ENCODE data around the gene RYK. TPM values are rescaled to one million over a fixed set of nuclear protein-coding genes. Genes with fewer than 3 reads are reported as not detected.

The RYK gene
- total RNA-seq, 2 donors from 2014 or later: 50.9 to 74.1 TPM

DNA sequence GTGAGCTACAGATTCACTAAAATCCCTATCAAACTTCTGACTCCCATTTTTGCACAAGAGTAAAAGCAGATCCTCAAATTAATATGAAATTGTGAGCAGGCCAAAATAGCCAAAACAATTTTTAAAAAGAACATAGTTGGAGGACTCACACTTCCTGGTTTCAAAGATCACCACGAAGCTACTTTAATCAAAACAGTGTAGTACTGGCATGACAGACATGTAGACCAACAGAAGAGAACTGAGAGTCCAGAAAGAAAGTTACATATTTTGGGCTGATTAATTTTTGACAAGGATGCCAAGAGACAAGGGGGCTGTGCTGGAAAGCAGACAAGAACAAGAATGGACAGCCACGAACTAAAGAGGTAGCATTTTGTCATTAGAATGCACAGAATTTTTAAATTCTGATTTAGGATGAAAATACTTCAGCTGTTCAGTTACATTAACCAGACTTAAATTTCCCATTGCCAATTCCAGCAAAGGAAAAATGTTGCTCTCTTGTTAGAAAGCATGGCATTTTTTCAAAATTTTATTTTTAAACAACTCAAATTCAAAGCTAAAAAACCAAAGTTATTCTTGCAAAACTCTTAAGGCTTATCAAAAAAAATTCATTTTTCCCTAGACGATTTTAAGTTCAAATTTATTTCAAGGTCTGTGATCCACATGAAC is 14.0 kb downstream of the RYK start:
- ATAC-seq (ENCODE audit: insufficient number of reproducible peaks, low FRiP score, low read depth) (no peak), DNase-seq (ENCODE audit: low spot score) (no peak)
- H3K9me3 ChIP-seq: no peaks in the 10 kb centered on the region
- H3K27me3 ChIP-seq (replicated peaks; ENCODE audit: insufficient read depth): no peaks in the 10 kb centered on the region
- TF ChIP-seq, protein P1, sequence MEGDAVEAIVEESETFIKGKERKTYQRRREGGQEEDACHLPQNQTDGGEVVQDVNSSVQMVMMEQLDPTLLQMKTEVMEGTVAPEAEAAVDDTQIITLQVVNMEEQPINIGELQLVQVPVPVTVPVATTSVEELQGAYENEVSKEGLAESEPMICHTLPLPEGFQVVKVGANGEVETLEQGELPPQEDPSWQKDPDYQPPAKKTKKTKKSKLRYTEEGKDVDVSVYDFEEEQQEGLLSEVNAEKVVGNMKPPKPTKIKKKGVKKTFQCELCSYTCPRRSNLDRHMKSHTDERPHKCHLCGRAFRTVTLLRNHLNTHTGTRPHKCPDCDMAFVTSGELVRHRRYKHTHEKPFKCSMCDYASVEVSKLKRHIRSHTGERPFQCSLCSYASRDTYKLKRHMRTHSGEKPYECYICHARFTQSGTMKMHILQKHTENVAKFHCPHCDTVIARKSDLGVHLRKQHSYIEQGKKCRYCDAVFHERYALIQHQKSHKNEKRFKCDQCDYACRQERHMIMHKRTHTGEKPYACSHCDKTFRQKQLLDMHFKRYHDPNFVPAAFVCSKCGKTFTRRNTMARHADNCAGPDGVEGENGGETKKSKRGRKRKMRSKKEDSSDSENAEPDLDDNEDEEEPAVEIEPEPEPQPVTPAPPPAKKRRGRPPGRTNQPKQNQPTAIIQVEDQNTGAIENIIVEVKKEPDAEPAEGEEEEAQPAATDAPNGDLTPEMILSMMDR (IDR thresholded peaks at IDR 0.05): no peak
- H3K36me3 ChIP-seq: no peaks in the 10 kb centered on the region
- peaks cover 37 to 65% of the 10 kb centered on the region in 2 donors for H3K4me1 ChIP-seq (ENCODE audit: control insufficient read depth in 1 of 2, low read depth in 2 of 2)
- H3K4me3 ChIP-seq: peak overlapping the region; percentile 2
- H3K27ac ChIP-seq: peak overlapping the region; percentile 13 to 45

DNA sequence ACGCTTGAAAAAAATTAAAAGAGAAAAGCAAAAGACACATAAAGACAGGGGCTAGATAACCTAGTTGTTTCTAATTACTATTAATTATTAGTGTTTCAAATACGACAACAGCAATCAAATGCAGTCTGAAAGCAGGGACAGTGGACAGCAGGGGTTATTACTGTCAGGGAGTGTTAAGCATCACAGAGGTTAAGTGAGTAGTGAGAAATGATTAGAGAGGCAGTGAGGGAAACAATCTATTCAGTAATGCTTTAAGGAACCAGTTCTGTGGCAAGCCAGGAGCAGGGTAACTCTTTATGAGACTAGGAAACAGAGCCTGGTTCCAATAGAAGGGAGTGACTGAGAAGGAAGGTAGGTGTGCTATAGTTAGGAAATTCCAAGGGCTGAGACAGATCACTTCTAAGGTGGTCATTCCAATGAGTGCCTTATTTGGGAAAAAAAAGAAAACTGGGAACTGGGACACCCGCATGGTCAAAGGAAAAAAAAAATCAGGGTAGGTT is 15.0 kb downstream of the RYK start:
- no peak for DNase-seq (ENCODE audit: low spot score)
- ATAC-seq (ENCODE audit: insufficient number of reproducible peaks, low FRiP score, low read depth): no peak
- Histone ChIP-seq H3K36me3 (no peaks in the 10 kb centered on the region), H3K4me1 (ENCODE audit: control insufficient read depth in 1 of 2, low read depth in 2 of 2) (peaks cover 44 to 74% of the 10 kb centered on the region in 2 donors), H3K27ac (peak overlapping the region in 1 of 2 donors; percentile 45), H3K4me3 (no peak overlapping the region), H3K9me3 (no peaks in the 10 kb centered on the region), H3K27me3 (replicated peaks; ENCODE audit: insufficient read depth) (no peaks in the 10 kb centered on the region)
- TF ChIP-seq, protein P1 (IDR thresholded peaks at IDR 0.05): no peak

DNA sequence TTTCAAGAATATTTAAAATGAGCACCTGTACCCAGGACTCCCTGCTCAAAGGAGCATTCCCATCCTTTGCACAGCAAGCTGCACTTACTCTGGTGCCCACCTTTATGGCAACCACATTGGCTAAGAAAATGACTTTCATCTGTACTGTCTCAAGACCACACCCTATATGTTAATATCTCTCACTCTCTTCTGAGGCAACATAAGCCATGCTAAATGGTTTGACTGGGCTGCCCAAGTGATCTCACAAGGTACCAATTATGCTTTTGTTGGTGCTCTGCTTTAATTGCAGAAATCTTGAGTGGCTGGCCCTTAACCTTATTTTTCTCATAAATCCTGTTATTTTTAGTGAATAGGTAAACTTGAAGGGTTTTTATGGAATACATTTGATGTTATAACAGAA is 17.7 kb downstream of the RYK start:
- Histone ChIP-seq H3K9me3 (no peaks in the 10 kb centered on the region), H3K27ac (no peak overlapping the region), H3K4me1 (ENCODE audit: control insufficient read depth in 1 of 2, low read depth in 2 of 2) (peaks cover 40 to 63% of the 10 kb centered on the region in 2 donors), H3K27me3 (replicated peaks; ENCODE audit: insufficient read depth) (no peaks in the 10 kb centered on the region), H3K36me3 (no peaks in the 10 kb centered on the region), H3K4me3 (no peak overlapping the region)
- TF ChIP-seq, protein P1 (IDR thresholded peaks at IDR 0.05): no peak
- no peak for ATAC-seq (ENCODE audit: insufficient number of reproducible peaks, low FRiP score, low read depth)
- DNase-seq (ENCODE audit: low spot score): no peak

DNA sequence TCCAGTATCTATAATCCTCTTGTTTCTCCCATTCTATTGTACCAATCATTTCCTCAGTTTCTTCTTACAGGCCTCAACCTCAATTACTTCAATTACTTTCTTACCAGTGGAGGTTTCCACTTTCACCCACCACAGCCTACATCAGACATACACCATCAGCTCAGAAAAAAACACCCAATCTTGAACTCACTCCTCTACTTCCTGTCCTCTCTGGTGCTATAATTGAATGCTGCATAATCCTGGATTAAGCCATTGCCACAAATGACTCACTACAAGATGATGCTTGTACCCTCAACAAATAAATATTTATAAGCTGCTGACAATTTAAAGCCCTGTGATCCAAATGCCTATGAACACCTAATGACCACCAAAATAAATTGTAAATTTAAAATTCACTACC is 18.5 kb downstream of the RYK start:
- Histone ChIP-seq H3K4me3 (no peak overlapping the region), H3K27me3 (replicated peaks; ENCODE audit: insufficient read depth) (no peaks in the 10 kb centered on the region), H3K4me1 (ENCODE audit: control insufficient read depth in 1 of 2, low read depth in 2 of 2) (peaks cover 36 to 55% of the 10 kb centered on the region in 2 donors), H3K9me3 (no peaks in the 10 kb centered on the region), H3K27ac (no peak overlapping the region), H3K36me3 (no peaks in the 10 kb centered on the region)
- no peak for DNase-seq (ENCODE audit: low spot score)
- no peak for ATAC-seq (ENCODE audit: insufficient number of reproducible peaks, low FRiP score, low read depth)
- TF ChIP-seq, protein P1 (IDR thresholded peaks at IDR 0.05): no peak

DNA sequence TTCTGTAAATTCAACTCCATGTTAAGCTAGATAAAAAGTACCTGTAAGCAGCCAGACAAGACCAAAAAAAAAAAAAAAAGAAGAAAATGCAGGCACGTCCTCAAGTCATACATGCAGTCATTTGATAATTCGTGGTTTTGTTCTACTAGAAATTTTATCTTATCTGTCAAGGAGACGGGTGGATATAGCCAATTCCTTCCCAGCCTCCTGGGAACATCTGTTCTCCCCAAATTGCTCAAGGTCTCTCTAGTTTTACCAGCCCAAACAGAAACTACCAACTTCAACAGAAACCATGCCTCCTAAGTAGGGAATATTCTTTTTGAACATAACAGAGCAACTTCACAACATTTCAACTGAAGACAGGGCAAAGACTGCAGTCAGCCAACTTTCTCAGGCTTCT is 19.5 kb downstream of the RYK start:
- Histone ChIP-seq H3K27ac (no peak overlapping the region), H3K4me3 (no peak overlapping the region), H3K27me3 (replicated peaks; ENCODE audit: insufficient read depth) (no peaks in the 10 kb centered on the region), H3K4me1 (ENCODE audit: control insufficient read depth in 1 of 2, low read depth in 2 of 2) (peaks cover 32 to 47% of the 10 kb centered on the region in 2 donors), H3K9me3 (no peaks in the 10 kb centered on the region), H3K36me3 (no peaks in the 10 kb centered on the region)
- ATAC-seq (ENCODE audit: insufficient number of reproducible peaks, low FRiP score, low read depth) (no peak), DNase-seq (ENCODE audit: low spot score) (no peak)
- TF ChIP-seq, protein P1 (IDR thresholded peaks at IDR 0.05): no peak

All from thoracic aorta (tissue), 2 donors.